GM20431 (cell line): ENCODE data around the gene PMEPA1.

Experiments
- in situ Hi-C: fragments of 300-500 bp; cut with MseI, MboI; formaldehyde crosslinking; loops from one replicate; pipeline ENCODE4 v1.15.0; 2020; ENCODE audit warnings: low sequenced_read_pairs; ENCODE audit not compliant: unreplicated experiment

The PMEPA1 gene

GRCh38 chr20:57664924-57665588, 44.8 kb downstream of the PMEPA1 start:
- in situ Hi-C loops = no loop called here

- in situ Hi-C loops = no loop called here
These were observed 45.3 kb downstream of the PMEPA1 start for GRCh38 chr20:57664476-57664875.

DNA sequence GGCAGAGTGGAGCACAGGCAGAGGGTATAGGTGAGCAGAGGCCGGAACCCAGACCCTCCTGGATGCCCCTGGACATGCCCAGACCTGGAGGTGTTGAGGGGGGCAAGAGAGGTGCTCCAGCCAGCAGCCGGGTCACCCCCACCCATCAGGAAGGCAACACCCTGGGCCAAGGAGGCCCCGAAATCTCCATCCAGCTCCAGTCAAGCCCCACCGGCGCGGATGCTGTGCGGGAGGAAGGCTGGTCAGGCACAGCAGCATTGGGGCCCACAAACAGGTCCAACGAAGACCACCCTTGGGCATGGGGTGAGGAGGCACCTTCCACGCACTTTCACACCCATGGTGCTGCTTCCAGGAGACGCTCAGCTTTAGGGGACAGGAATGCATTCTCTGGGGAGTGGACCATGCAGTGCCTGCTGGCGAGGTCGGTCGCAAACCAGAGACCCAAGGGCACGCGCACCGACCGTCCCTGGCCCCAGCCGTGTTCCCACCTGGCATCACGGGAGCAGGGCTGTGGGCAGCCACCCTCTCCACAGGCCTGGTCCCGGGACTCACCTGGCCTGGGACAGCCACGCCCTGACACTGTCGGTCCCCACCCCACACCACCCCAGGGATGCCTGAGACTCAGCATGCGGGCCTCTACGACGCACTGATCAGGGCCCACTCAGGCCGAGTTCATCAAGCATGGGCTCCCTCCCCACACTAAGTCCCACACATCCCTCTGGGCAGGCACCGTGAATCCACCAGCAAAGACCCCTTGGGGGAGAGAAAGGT, 45.9 kb downstream of the PMEPA1 start:
- in situ Hi-C loops = no loop called here

- in situ Hi-C loops = no loop called here
These were observed 46.6 kb downstream of the PMEPA1 start for GRCh38 chr20:57663241-57663640.

GRCh38 chr20:57662456-57663240, 47.2 kb downstream of the PMEPA1 start:
- in situ Hi-C loops = no loop called here

DNA sequence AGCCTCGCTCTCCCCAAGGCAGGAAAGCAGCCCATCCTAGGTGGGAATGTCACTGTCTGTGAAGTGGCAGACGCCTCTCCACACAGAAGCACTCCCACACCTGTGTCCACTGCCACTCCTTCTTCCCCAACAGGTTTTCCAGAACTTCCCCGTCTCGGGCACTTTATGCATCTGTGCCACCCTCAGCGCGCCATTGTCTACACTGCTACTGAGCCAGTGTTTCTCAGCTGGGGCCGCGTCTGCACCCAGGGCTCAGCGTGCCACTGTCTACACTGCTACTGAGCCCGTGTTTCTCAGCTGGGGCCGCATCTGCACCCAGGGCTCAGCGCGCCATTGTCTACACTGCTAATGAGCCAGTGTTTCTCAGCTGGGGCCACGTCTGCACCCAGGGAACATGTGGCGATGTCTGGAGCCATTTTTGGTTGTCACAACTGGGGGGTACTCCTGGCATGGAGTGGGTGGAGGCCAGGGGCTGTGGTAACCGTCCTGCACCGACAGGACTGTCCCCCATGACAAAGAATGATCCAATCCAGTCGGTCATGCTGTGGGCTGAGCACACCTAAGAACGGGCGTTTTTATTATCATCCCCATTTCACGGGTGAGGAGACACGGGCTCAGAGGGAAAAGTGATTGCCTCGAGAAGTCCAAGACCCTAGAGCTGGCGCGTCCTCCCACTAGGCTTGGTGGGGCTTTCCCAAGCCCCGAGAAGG, 47.9 kb downstream of the PMEPA1 start:
- in situ Hi-C loops = no loop called here

- in situ Hi-C loops = no loop called here
These were observed 48.7 kb downstream of the PMEPA1 start for GRCh38 chr20:57660922-57661745.

DNA sequence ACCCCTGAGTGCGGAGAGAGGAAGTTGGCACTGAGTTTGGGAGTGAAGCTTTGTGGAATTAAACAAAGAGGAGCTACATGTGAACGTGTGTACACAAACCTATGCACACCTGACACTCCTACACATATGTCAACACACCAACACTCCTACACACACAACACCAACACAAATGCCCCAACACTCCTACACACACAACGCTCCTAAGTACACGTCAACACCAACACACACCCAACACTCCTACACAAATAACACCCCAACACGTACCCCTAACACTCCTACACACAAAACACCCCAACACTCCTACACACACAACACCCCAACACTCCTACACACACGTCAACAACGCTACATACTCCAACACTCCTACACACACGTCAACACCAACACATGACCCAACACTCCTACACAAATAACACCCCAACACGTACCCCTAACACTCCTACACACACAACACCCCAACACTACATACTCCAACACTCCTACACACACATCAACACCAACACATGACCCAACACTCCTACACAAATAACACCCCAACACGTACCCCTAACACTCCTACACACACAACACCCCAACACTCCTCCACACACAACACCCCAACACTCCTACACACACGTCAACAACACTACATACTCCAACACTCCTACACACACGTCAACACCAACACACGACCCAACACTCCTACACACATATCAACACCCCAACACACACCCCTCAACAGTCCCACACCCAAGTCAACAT, 49.5 kb downstream of the PMEPA1 start:
- in situ Hi-C loops = no loop called here

DNA sequence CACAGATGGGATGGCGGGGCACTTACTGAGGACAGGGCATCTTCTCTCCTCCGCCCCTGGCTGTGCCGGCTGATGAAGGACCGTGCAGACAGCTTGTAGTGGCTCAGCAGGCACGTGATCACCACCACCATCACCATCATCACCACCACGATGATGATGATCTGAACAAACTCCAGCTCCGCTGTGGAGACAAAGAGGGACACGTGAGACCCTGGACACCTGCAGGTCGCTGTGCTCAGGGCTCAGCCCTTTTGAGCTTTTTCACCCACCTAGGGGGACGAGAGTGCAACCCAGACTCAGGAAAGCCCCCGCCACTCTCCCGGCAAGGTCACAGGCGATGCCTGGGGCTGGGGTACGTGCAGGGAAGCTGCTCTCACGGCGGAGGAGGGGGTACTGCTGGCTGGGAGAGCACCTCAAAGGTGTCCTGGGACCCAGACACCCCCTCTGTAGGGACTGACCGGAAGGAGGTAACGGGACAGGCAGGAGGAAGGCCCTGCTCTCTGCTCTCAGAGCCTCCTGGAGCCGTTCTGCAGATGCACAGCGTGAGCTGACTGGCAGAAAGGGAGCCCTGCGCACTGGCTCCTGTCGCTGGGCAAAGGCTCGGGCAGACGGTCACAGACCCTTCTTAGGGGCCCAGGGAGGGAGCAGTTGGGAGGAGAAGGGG, 50.2 kb downstream of the PMEPA1 start:
- in situ Hi-C loops = no loop called here

- in situ Hi-C loops = no loop called here
These were observed 50.8 kb downstream of the PMEPA1 start for GRCh38 chr20:57658833-57659516.

DNA sequence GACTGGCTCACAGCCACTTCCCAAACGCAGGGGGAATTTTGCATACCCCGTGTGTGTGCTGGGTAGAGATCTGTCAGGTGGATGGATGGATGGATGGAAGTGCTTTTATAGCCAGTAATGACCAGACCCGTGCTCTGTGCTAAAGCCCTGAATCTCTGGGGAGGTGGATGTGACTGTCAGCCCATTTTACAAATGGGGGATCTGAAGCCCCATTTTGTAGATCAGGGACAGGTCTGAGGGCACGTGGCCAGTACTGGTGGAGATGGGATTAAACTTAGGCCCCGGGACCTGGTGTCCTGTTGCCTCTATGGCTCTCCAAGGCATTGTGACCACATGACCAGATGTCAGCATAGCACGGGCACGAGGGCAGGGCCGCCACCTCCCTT, 51.4 kb downstream of the PMEPA1 start:
- in situ Hi-C loops = no loop called here

DNA sequence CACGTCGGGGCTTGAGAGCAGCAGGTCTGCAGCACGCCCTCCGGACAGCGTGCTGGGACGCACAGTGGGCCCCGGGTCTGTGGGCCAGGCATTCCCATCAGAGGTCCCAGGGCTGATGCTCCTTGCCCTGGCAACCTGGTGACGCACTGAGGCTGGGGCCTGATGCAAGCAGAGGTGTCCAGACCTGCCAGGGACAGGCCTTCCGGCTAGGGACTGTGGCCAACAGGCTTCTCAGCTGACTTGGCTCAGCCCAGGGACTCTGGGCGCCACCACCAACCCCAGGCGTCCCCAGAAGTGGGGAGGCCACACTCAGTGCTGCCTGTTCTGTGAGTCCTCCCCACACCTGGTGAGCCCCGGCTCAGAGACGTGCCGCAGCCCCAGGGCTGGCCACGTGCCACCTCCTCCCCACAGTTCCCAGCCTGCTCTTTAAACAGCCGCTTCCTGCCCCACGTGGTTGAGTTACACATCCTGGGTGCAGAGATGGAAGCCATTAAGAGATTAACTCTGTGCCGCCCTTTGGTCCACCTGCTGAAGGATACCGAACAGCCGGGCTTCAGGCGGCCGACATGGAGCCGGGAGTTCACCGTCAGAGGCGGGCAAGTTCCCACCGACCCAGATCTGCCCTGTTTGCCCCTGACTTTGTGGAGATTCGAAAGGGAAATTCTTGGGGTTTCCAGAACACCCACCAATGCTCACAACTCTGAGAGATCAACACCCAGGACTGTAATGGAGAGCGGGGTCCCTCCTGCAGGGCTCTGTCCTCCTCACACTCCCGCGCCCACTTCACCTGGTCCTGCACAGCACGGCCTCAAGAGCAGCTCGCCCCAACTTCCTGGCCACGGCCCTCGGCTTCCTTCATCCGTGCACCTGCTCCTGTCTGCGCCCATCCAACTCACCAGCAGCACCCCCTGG, 52.0 kb downstream of the PMEPA1 start:
- in situ Hi-C loops = no loop called here

GRCh38 chr20:57656821-57657534, 52.8 kb downstream of the PMEPA1 start:
- in situ Hi-C loops = no loop called here

GRCh38 chr20:57656252-57656820, 53.5 kb downstream of the PMEPA1 start:
- in situ Hi-C loops = no loop called here

DNA sequence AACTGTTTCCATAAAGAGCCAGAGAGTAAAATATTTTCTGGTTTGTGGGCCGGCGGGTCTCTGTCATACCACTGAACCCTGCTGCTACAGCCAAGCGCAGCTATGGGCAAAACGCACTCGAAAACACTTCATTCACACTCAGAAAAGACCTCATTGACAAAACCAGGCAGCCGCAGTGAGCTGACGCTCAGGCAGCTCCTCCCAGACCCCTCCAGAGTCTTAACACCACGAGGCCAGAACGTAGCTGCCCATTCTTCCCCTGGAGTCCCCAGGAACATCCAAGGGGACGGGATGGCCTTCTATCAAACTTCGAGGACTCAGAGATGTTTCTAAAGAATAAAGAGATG, 54.0 kb downstream of the PMEPA1 start:
- in situ Hi-C loops = no loop called here
